HEK293 (cell line): Measurements from ENCODE around the gene RPS14.

Experiments used
- ZNF214 ChIP-seq: fragments of 450-650 bp; formaldehyde crosslinking; IDR thresholded peaks from 2 replicates; pipeline ENCODE4 v1.5.1; 2017; ENCODE audit warnings: missing biosample characterization, mild to moderate bottlenecking, missing genetic modification characterization, borderline replicate concordance
- ZNF274 ChIP-seq, 2 experiments: fragments of 200-500 bp in 1 of 2; fragments of 450-650 bp in 1 of 2; sonication (Bioruptor generic) in 1 of 2; formaldehyde crosslinking in 1 of 2; IDR thresholded peaks; 2 replicates each; pipeline versions ENCODE4 v1.5.1 to v1.6.1; 2014 to 2016; ENCODE audit warnings: borderline replicate concordance in 1 of 2, inconsistent platforms in 1 of 2, low read length in 1 of 2, missing biosample characterization in 1 of 2, missing genetic modification characterization in 1 of 2

DNA sequence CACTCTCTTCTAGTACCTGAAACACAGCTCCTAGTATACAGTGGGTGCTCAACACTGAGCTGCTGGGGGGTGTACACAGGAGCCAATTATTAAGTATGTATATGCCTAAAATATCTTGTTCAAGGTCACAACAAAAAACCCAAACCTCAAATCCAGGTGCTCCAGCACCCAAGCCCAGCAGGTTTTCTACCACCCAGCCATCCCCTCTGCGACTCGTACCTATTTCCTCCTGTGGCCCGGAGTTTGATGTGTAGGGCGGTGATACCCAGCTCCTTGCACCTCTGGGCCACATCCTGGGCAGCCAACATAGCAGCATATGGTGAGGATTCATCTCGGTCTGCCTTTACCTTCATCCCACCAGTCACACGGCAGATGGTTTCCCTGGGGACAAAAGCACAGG lies 3.0 kb downstream of the RPS14 start:
- TF ChIP-seq ZNF214 = no peak
- no peak for TF ChIP-seq ZNF274 (IDR thresholded peaks at IDR 0.05; ENCODE audit: low read length)
- no peak for TF ChIP-seq ZNF274 (tag by site-specific recombination; IDR thresholded peaks at IDR 0.05; ENCODE audit: borderline replicate concordance)
